HG03565 (cell line): ENCODE data around the gene CACFD1.

Source experiments
- ATAC-seq: cut with Tn5 transposase; IDR thresholded peaks from one replicate; pipeline ENCODE4 v1.9.1; 2021; ENCODE audit warnings: mild to moderate bottlenecking, moderate library complexity; ENCODE audit not compliant: unreplicated experiment

Gene CACFD1

DNA sequence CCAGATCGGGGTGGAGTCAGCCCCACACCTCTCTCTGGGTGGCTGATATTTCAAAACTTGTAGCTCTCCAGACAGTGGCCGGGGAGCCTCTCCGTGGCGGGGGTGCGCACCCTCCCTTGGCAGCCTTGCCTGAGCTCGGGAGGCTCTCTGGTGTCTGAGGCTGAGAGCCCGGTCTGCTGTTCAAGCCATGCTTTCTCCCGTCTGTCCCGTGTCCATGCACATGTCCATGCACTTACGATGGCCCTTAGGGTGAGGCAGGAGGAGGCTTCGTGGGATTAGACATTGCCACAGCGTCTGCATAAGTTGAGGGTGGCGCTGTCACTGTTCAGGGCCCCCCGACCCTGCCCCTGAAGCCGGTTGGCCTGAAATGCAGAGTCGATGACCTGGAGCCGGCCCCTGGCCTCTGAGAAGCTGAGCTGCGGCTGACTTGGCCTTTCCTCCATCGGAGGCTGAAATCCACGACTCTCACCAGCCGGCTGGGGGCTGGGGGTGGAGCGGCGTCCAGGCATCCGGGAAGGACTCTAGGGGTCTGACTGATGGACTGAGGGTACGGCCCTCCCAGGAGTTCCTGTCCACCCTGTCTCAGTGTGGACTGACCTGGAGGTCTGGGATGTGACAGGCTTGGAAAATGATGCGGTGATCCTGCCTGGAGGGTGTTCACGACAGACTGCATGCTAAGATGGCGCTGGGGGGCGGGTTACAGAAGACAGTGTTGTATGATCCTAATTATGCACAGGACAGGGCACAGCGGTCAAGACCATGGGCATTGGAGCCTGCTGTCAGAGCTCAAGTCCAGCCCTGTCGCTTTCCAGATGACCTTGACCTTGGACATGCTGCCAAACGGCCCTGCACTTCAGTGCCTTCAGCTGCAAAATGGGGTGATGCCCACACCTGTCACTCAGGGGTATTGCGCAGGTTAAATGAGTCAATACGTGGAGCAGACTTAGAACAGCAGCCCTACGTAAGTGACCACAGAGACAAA lies 37.4 kb downstream of the CACFD1 start:
- ATAC-seq = no peak

GRCh38 chr9:133499132-133499891 lies 39.5 kb downstream of the CACFD1 start:
- ATAC-seq = no peak

DNA sequence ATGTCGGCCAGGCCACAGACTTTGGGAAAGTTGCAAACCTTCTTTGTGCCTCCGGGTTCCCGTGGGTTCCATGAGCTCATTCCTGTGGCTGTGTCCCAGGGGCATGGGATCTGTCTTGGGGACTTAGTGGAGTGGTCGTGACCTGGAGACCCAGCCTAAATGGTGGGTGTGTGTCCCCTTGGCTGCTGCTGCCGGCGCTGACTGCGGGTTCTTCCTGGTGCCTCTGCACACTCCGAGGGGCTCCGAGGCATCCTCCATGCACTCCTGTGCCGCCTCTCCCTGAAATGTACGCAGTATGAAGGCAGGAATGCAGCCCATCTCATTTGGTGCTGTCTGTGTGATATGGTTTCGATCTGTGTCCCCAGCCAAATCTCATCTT lies 40.1 kb downstream of the CACFD1 start:
- no peak for ATAC-seq

- ATAC-seq = no peak
These were observed 42.3 kb downstream of the CACFD1 start for GRCh38 chr9:133502112-133502511.

DNA sequence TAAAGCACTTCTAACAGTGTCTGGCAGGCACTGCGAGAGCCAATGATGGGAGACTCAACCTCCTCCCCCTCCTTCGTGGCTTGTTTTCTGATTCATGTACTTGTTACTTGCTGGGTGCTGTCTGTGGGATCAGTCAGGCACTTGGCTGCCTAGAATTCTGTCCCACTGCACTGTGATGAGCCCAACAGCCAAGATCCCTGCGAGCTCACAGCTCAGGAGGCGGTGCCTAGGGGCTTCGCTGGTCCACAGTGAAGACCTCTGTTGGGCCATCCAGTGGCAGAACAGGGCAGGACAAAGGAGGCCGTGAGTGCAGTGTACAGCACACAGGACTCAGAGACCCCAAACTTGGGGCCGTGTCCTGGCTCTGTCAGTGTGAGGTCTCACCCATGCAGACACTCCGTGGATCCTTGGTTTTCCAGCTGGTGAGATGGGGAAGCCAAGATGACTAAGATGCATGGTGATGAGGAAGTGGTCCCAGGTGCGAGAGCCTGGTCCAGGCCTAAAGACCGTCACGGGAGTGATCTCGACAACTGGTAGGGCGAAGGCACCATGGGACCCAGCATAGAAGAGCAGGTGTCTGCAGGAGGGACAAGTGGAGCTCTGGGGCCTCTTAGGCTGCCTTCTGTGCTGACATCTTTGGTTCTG lies 45.5 kb downstream of the CACFD1 start:
- no peak for ATAC-seq

DNA sequence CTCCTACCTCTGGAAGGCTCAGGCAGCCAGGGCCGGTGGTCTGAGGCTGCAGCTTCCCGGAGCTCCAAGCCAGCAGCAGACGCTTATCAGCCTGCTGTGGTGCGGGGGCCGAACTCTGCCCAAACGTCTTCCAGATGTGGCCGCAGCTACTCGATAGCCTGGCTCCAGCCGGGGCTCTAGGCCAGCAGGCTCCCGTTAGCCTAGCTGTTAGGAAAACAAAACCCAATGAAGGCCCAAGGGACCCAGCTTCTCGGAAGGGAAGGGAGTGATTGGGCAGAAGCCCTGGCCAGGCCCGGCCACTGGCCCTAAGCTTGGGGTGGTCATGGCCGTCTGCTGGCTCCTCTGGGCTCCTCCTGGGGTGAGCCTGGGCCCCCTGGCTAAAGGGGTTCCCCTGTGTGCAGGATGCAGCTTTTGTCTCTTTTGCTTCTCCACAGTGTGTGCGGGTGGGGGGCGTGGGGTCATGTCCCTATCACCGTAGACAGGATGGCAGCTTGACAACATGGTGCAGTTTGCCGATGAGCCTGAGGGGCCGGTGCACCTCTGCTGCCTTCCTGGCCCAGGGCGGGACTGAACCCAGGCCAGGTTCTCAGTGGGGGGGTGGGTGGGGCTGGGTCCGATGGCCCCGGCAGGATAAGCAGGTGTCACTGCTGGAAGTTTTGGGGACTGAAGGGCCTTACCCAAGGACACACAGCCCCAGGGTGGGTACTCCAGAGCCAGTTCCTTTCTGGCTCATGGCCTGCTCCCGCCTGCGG lies 46.3 kb downstream of the CACFD1 start:
- ATAC-seq = no peak

- ATAC-seq = no peak
These were observed 46.9 kb downstream of the CACFD1 start for GRCh38 chr9:133506653-133507038.

- no peak for ATAC-seq
These were observed 47.6 kb downstream of the CACFD1 start for GRCh38 chr9:133507246-133507965.

DNA sequence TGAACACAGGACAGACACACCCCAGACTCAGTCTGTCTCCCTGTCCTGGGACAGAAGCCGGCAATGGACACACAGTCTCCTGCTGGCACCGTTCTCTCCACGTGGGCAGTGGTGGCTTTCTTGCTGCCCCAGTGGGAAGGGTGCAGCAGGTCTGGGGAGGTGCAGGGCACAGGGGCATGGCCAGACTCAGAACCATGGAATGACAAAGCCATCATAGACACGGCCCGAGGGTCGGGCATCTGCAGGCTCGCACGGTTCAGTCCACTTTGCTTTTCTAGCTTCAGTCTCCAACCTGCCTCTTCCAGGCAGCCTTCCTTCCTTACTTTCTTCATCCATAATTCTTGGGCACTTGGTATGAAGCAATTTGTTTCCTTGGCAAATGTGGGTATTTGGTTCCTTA lies 48.3 kb downstream of the CACFD1 start:
- no peak for ATAC-seq

DNA sequence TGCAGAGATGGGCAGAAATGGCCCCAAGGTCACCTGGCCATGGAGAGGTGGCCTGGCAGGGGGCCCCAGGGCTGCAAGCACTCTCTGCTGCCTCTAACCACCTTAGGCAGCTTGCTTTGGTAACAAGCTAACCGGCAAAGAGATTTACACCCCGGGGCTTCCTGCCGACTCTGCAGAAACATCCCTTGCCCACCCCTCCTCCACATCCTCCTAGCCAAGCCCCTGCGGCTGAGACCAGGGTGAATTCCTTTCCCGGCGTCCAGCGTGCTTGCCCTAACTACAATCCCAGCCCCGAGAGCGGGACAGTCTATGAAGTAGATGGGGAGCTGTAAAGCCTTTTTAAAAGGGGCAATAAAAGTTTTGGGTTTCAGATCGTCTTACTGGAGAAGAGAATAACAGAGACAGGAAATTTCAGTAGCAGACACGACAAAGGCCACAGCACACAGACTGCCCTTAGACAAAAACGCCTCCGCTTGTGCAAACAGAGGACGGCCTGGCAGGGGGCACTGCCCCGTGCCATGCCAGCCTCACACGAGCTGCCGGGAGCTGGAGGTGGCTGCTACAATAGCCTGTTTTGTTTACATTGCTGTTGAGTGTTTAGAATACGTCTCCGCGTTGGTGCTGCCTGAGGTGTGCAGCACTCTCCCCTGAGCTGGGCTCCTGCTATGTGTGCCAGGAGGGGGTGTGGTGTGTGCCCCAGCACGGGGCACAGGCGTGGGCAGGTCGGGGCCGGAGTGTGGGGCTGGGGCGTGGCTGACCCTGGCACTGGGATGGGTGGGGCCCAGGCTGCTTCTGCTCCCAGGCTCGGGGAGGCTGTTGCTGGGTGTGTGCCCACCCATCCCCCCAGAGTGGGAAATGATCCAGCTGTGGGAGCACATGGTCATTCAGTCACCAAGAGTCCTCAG lies 49.7 kb downstream of the CACFD1 start:
- ATAC-seq = no peak

GRCh38 chr9:133510926-133511505 lies 51.2 kb downstream of the CACFD1 start:
- no peak for ATAC-seq

DNA sequence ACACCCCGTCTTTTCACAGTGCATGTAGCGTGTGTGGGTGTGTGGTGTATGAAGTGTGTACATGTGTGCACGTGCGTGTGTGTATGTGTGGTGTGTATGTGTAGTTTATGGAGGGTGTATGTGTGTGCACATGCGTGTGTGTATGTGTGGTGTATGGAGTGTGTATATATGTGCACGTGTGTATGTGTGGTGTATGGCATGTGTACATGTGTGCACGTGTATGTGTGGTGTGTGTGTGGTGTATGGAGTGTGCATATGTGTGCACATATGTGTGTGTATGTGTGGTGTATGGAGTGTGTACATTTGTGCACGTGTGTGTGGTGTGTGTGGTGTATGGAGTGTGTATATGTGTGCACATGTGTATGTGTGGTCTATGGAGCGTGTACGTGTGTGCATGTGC lies 51.8 kb downstream of the CACFD1 start:
- ATAC-seq = no peak

DNA sequence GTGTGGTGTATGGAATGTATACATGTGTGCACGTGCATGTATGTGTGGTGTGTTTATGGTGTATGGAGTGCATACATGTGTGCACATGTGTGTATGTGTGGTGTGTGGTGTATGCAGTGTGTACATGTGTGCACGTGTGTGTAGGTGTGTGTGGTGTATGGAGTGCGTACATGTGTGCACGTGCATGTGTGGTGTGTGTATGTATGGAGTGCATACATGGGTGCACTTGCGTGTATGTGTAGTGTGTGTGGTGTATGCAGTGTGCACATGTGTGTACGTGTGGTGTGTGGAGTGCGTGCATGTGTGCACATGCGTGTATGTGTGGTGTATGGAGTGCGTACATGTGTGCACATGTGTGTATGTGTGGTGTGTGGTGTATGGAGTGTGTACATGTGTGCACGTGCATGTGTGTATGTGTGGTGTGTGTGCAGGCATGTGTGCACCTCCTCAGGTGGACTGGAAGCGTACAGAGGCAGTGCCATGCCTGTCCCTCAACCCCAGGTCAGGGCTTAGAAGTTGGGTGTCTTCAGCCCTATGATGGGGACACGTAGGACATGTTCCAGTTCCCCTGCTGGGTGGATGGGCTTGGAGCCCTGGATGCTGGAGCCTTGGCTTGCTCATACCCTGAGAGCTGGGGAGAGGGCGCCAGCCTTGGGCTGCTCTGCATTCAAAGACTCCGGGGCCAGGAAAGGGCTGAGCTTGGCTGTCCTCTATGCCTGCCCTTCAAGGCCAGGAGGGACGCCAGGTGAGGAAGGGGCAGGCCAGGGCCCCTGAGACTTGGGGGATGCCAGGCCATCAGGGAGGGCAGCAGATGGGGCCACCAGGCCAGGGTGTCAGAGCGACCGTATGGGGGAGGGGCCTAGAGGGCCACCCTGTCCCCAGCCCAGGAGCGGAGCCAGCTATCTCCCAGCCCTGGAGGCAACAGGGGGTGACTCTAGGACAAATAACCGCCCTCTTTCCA lies 52.8 kb downstream of the CACFD1 start:
- ATAC-seq = no peak

DNA sequence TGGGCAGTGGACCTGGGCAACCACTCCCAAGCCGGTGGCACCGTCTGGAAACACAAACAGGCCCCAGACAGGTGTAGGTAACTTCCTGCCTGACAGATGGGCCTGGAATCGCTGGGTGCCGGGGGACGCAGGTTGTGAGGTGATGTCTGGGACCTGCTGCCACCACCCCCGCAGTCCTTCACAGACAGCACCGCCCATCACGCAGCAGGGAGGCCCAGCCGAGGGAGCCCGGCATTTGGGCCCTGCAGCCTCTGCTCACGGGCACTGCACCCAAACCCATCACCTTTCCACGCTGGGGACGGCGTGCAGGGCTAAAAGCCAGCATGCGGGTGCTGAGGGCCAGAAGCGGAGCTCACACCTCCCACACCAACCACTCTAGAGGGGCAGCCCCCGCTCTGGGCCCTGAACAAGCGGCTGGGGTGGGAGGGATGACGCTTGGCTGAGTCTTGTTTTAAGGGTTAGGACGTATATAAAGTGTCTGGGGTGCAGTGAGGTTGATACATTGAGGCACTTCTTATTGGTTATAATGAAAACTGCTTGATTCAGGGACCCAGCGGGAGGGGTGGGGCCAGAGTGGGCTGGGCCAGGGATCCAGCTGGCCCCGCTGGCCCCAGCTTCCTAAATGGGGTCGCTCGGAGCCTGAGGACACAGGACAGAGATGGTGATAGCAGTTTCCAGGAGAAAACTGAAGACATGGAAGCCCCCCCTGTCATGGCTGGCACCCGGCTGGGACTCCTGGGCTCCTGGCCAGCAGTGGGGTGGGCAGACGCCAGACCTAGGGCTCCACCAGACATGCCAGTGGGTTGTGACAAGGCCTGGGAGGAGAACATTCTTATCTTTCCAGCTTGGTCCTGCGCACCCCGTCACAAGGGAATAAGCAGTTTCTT lies 53.7 kb downstream of the CACFD1 start:
- no peak for ATAC-seq

DNA sequence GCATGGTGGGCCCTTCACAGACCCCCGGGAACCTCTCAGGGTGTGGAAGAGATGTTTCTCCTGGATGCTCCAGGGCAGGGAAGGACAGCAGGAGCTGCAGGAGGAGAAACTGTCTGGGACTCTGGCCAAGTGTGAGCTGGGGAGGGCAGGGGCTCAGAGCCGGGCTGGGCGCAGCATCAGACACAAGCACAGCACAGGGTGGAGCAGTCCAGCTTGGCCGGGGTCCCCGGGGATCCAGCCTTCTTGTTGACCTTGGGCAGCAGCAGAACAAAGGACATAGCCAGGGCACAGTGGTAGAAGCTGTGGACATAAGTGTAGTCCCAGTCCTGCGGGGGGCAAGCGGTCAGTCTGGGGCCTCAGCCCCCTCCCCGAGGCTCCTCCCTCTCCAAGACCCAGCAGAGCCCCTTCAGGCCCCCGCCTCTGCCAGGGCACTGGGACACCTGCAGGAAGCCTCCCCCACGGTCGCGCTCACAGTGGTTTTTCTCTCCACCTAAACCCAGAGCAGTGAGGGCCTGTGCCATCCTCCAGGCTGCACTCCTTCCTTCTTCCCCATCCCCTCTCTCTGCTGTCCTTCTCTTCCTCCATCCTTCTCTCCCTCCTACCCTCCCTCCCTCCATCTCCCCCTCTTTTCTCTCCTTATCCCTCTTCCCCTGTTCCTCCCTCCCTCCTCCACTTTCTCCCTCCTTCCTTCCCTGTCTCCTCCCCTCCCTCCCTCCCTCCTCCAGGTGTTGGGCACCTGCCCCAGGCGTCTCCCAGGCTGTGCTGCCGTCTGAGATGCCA lies 54.9 kb downstream of the CACFD1 start:
- no peak for ATAC-seq

GRCh38 chr9:133515240-133515610 lies 55.4 kb downstream of the CACFD1 start:
- no peak for ATAC-seq
